Subcutaneous abdominal adipose tissue (tissue), 5 donors: ENCODE data around the gene GLI3.

Experiments
- H3K27ac ChIP-seq: one replicate; pipeline ENCODE4 v1.7.0; 2013; ENCODE audit warnings: low read depth, mild to moderate bottlenecking, inconsistent platforms, low read length, moderate library complexity
- H3K27me3 ChIP-seq, 5 donors: one replicate each; pipeline ENCODE4 v1.7.0; 2013; ENCODE audit warnings: low read length in 5 of 5, inconsistent platforms in 1 of 5; ENCODE audit not compliant: control insufficient read depth in 5 of 5, insufficient read depth in 4 of 5
- H3K36me3 ChIP-seq, 5 donors: one replicate each; pipeline ENCODE4 v1.7.0; 2013; ENCODE audit warnings: low read length in 5 of 5; ENCODE audit not compliant: control insufficient read depth in 5 of 5, insufficient read depth in 5 of 5
- H3K4me1 ChIP-seq, 5 donors: one replicate each; pipeline ENCODE4 v1.7.0; 2013; ENCODE audit warnings: low read length in 5 of 5, mild to moderate bottlenecking in 3 of 5, moderate library complexity in 1 of 5; ENCODE audit not compliant: control insufficient read depth in 5 of 5, insufficient read depth in 5 of 5
- H3K4me3 ChIP-seq, 5 donors: one replicate each; pipeline ENCODE4 v1.7.0; 2013; ENCODE audit warnings: low read length in 5 of 5, low read depth in 1 of 5
- H3K9ac ChIP-seq, 5 donors: one replicate each; pipeline ENCODE4 v1.7.0; 2013; ENCODE audit warnings: low read length in 5 of 5, mild to moderate bottlenecking in 4 of 5, moderate library complexity in 3 of 5
- H3K9me3 ChIP-seq, 5 donors: one replicate each; pipeline ENCODE4 v1.7.0; 2013; ENCODE audit warnings: low read length in 5 of 5; ENCODE audit not compliant: control insufficient read depth in 5 of 5
- donor health status: healthy.
- donor health status: healthy.
- donor health status: healthy.
- donor health status: healthy.
- donor health status: healthy.

GLI3 gene

DNA sequence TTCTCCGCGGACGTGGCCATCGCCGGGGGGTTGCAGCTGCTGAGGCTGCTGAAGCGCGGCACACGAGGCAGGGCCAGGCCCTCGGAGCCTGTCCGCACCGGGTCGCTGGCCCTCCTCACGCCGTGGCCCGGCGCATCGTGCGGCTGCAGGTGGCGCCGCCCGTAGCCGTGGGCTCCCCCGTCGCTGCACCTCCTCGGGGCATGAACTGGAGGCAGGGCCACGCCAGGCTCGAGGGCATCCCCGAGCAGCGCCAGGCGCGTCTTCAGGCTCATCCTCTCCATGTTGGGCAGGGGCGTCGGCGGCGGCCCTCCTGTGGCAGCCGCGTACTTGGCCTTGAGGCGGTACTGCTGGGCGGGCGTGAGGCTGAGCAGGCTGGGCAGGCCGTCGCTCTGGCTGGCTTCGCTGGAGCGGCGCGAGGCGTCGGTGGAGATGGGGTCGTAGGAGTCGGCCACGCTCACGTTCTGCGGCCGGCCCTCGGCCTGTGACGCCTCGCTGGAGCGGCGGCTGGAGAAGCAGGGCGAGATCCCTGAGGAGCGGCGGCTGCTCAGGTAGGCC lies 271.0 kb downstream of the GLI3 start:
- Histone ChIP-seq H3K9me3 (no peaks in the 10 kb centered on the region), H3K9ac (no peak overlapping the region), H3K27me3 (no peaks in the 10 kb centered on the region), H3K4me1 (peaks cover 0 to 11% (median 8%) of the 10 kb centered on the region in 5 donors), H3K36me3 (peaks cover 0 to 34% (median 14%) of the 10 kb centered on the region in 5 donors), H3K27ac (no peak overlapping the region), H3K4me3 (no peak overlapping the region)

DNA sequence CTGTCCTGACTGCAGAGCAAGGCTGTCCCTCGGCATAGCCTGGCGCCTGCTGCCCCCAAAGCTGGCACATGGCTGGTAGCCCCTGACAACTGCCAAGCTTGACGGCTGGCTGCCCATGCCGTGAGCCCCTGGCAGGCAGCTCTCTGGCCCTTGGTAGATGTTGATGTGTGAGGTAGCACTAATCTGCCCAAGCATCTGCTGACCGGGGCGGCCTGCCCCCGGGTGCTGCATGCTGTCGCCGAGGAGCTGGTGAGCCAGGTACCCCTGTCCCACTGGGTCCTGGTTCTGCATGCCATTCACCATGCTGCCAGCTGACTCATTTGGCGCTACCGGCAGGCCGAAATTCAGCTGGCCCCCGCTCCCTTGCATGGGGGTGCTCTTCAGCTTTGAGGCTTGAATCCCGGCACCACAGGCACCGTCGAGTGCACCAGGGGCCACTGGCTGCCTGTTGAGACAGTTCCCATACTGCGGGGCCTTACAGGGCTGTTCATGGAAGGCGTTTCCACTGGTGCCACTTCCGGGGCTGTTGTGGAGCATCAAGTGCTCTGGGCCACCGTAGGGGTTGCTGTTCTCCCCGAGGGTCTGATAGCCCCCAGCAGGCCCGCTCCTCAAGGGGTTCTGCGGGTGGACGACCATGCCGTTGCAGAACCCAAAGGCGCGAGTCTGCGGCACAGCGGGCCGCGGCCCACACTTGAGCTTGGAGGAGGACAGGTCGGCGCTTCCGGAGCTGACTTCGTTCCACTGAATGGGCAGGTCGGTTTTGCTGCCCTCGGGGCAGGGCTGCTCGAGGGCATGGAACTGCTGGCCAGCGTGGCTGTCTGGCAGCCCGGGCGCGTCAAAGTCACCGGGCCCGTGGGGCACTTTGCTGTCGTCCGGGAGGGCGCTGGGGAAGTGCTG lies 271.9 kb downstream of the GLI3 start:
- no peak overlapping the region for H3K27ac ChIP-seq
- H3K27me3 ChIP-seq: peaks cover 0 to 2% (median 0%) of the 10 kb centered on the region in 5 donors
- H3K9me3 ChIP-seq: no peaks in the 10 kb centered on the region
- no peak overlapping the region for H3K9ac ChIP-seq
- H3K4me1 ChIP-seq: peaks cover 0 to 11% (median 8%) of the 10 kb centered on the region in 5 donors
- no peak overlapping the region for H3K4me3 ChIP-seq
- H3K36me3 ChIP-seq: peaks cover 0 to 34% (median 14%) of the 10 kb centered on the region in 5 donors

DNA sequence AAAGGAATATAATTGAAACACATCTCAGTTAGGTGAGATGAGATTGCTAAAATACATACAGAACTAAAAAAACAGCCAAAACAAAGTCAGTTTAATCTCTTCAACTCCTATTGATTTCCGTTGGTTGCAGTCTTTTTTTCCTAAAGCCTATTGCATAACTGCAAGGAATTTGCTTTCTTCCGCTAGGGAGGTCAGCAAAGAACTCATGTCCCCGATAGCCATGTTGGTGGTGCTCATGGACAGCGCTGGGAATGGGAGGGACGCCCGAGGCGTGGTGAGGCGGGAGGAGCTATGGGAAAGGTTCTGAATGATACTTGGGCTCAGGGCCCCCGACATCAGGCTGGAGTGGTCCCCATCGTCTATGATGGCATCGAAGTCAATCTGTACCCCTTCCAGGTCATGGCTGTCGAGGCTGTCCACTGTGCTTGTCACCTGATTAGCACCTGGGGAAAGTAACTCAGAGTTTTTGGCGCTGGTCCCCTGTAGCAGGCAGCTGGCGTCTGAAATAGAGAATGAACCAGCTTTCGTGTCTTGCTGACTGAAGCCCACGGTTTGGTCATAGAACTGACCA lies 272.7 kb downstream of the GLI3 start:
- no peak overlapping the region for H3K9ac ChIP-seq
- no peaks in the 10 kb centered on the region for H3K9me3 ChIP-seq
- peaks cover 0 to 29% (median 14%) of the 10 kb centered on the region in 5 donors for H3K36me3 ChIP-seq
- H3K27ac ChIP-seq: no peak overlapping the region
- H3K4me3 ChIP-seq: no peak overlapping the region
- H3K27me3 ChIP-seq: peaks cover 0 to 3% (median 0%) of the 10 kb centered on the region in 5 donors
- H3K4me1 ChIP-seq: peaks cover 0 to 11% (median 8%) of the 10 kb centered on the region in 5 donors

DNA sequence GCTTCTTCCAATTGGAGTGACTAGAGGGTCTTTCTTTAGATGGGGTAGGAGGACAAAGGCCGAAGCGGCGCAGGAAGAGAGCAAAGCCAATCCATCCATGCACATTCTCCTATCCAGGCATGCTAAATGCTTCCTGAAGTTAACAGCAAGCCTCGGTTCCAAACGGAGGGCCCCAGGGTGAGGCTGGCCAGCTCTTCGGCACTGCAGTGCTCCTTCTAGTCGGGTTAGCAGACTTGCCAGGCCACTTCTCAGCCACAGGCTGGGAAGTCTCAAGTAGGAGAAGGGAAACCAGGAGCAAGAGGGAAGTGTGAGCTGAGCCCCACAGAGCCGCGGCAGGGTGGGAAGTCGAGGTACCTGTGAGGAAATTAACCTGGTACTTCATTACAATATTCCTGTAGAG lies 280.3 kb downstream of the GLI3 start:
- peaks cover 10 to 27% (median 25%) of the 10 kb centered on the region in 5 donors for H3K4me1 ChIP-seq
- H3K4me3 ChIP-seq: peak overlapping the region in 2 of 5 donors; percentile 33 to 48
- no peak overlapping the region for H3K9ac ChIP-seq
- no peak overlapping the region for H3K27ac ChIP-seq
- H3K27me3 ChIP-seq: peaks cover 0 to 16% (median 8%) of the 10 kb centered on the region in 5 donors
- no peaks in the 10 kb centered on the region for H3K9me3 ChIP-seq
- no peaks in the 10 kb centered on the region for H3K36me3 ChIP-seq

DNA sequence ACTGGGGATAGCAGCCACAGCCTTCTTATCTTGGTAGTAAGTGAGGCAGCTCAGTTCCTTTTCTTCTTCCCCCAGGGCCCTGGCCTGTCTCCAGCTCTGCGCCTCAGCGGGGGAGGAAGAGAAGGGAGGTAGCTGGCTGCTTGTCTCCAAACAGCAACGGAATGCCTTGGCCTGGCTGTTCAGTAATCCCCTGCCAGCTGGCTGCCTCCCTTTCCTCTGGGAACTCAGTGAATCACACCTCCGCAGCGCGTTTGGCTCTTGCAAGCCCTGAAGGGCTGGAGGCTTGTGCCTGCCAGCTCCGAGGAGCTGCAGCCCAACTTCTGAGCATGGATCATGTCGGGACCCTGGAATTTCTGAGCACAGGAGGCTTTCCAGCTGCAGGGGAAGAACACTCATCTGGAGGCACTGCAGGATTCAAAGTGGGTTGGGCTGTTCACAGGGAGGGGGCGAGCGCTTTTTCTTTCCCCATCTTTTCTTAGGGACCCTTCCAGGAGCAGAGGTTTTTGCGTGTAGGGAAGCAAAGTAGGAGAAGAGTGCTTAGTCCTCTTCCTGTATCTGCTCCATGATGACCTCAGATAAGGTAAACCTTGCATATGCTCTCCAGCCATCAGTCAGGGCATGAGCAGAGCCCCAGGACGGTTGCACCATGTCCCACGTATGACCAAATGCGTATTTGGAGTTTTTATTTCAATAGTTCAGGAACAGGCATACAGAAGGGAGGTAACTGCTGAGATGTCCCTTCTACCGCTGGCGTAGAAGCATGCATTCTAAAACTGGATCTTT lies 280.9 kb downstream of the GLI3 start:
- Histone ChIP-seq H3K4me1 (peaks cover 10 to 27% (median 25%) of the 10 kb centered on the region in 5 donors), H3K27me3 (peaks cover 0 to 16% (median 8%) of the 10 kb centered on the region in 5 donors), H3K9me3 (no peaks in the 10 kb centered on the region), H3K27ac (no peak overlapping the region), H3K4me3 (peak overlapping the region in 3 of 5 donors; percentile 33 to 48 (median 35)), H3K9ac (no peak overlapping the region), H3K36me3 (no peaks in the 10 kb centered on the region)

DNA sequence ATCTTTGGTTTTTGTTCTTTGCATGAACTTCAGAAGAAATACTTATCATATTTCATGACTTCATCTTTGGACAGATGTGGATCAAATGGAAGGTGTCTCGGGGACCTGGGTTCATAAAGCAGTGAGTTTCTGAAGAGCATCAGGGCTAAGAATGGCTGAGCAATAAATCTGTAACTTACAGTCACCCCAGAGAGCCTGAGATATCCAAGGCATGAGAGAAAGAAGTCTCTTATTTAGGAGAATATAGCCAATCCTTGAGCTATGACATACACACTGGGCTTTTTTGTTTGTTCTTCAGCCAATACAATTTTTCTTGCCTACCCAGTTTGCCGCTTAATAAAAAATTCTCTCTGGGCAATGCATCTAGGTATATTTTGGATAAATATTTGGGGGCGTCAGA lies 281.6 kb downstream of the GLI3 start:
- Histone ChIP-seq H3K4me3 (no peak overlapping the region), H3K9me3 (no peaks in the 10 kb centered on the region), H3K9ac (no peak overlapping the region), H3K4me1 (peaks cover 10 to 27% (median 25%) of the 10 kb centered on the region in 5 donors), H3K27ac (no peak overlapping the region), H3K27me3 (peaks cover 0 to 16% (median 8%) of the 10 kb centered on the region in 5 donors), H3K36me3 (no peaks in the 10 kb centered on the region)

DNA sequence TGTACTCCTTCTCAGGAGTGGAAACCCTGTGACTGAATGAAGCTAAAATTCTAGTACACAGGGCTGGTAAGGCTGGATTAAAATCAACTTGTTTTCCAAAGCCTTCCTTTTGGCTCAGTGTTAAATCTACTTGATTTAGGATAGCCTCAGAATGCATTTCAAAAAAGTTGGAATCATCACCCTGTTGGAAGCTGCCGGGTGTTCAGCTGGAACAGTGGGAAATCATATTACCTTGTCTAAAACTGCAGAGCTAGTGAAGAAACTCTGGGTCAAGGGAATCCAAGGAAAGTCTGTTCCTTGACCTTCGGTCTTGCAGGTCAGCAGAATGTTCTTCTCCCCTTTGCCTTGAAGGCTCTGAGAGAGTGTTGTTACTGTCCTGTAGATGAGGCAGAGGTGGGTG lies 282.0 kb downstream of the GLI3 start:
- H3K4me3 ChIP-seq: no peak overlapping the region
- no peaks in the 10 kb centered on the region for H3K9me3 ChIP-seq
- peaks cover 0 to 14% (median 8%) of the 10 kb centered on the region in 5 donors for H3K27me3 ChIP-seq
- no peak overlapping the region for H3K27ac ChIP-seq
- H3K36me3 ChIP-seq: no peaks in the 10 kb centered on the region
- peaks cover 10 to 27% (median 25%) of the 10 kb centered on the region in 5 donors for H3K4me1 ChIP-seq
- H3K9ac ChIP-seq: no peak overlapping the region

DNA sequence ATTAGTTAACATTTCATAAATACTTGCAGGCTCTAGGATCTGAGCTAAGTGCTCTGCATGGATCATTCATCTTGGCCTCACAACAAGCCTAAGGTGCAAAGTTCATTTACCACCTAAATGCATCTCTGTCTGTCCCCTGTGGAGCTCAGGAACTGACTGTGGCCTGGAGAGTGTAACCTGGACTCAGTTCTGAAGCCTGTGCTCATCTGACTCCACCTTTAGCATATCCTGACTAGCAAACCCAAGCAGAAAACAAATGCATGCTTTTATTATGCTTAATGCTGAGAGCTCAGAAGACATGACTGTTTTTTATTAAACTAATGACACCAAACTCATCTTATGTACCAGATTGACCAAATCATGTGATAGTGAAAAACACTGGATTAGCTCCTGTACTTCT lies 288.5 kb downstream of the GLI3 start:
- Histone ChIP-seq H3K27ac (no peak overlapping the region), H3K27me3 (no peaks in the 10 kb centered on the region), H3K9ac (no peak overlapping the region), H3K4me1 (peaks cover 0 to under 1% (median 0%) of the 10 kb centered on the region in 5 donors), H3K4me3 (no peak overlapping the region), H3K9me3 (no peaks in the 10 kb centered on the region), H3K36me3 (no peaks in the 10 kb centered on the region)

DNA sequence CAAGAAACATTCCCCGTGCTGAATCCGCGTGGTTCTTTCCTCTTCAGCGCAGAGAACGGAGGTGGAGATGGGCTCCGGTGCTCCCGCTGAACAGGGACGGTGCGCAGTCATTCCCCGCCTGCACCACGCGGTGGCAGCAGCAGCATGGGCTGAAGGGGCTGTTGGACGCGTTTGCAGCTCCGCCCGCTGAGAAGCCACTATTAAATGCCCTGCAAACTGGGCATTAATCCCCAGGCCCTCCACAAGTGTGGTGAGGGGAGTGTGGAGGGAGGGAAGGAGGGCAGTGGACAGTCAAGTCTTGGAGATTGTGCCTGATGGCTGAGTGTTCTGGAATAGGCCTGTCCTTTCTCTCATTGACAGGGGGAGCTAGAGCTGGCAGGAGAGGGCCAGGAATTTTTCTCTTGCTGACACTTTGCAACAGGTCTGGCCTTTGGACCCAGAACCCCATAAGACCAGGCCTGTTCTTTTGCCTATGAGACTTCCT lies 293.9 kb downstream of the GLI3 start:
- Histone ChIP-seq H3K4me3 (peak overlapping the region in 4 of 5 donors; percentile 11 to 43 (median 40)), H3K27me3 (peaks cover 0 to 3% (median 0%) of the 10 kb centered on the region in 5 donors), H3K9ac (no peak overlapping the region), H3K27ac (no peak overlapping the region), H3K36me3 (no peaks in the 10 kb centered on the region), H3K4me1 (peaks cover 0 to 24% (median 17%) of the 10 kb centered on the region in 5 donors), H3K9me3 (no peaks in the 10 kb centered on the region)
